Measurements from ENCODE around the gene ASB16. TPM values are rescaled to one million over a fixed set of nuclear protein-coding genes. Genes with fewer than 3 reads are reported as not detected.

The ASB16 gene
- total RNA-seq, 1 experiment from 2014 or later, result not detected

GRCh38 chr17:44214230-44214494 is 43.7 kb downstream of the ASB16 start:
- H3K27ac Mint-ChIP-seq (ENCODE audit: low read depth, unreplicated experiment), result no peak overlapping the region
- no peaks in the 10 kb centered on the region for H3K27me3 Mint-ChIP-seq (ENCODE audit: insufficient read depth, unreplicated experiment)
- H3K36me3 Mint-ChIP-seq (ENCODE audit: insufficient read depth, unreplicated experiment), result peaks cover 71% of the 10 kb centered on the region
- intact Hi-C loops (cut with micrococcal nuclease), result no loop called here
- no peak overlapping the region for H3K4me3 Mint-ChIP-seq (ENCODE audit: unreplicated experiment)
- peaks cover 15% of the 10 kb centered on the region for H3K4me1 Mint-ChIP-seq (ENCODE audit: insufficient read depth, unreplicated experiment)
- H3K9me3 Mint-ChIP-seq (ENCODE audit: unreplicated experiment), result no peaks in the 10 kb centered on the region
- ChIA-PET POLR2A (no interaction called here), CTCF (interaction anchor here (1.9 kb wide), 1 partner anchor 10 kb away, joined by 7 read pairs; no protein-coding TSS in a partner anchor)
- no peak for TF ChIP-seq CTCF (IDR thresholded peaks at IDR 0.05; ENCODE audit: unreplicated experiment)
- no peak for DNase-seq (ENCODE audit: unreplicated experiment)
- BruUV-seq (replicated peaks), result no TSS peak

- Mint-ChIP-seq H3K27me3 (ENCODE audit: insufficient read depth, unreplicated experiment) (no peaks in the 10 kb centered on the region), H3K4me1 (ENCODE audit: insufficient read depth, unreplicated experiment) (peaks cover 15% of the 10 kb centered on the region), H3K4me3 (ENCODE audit: unreplicated experiment) (no peak overlapping the region), H3K36me3 (ENCODE audit: insufficient read depth, unreplicated experiment) (peaks cover 64% of the 10 kb centered on the region), H3K9me3 (ENCODE audit: unreplicated experiment) (no peaks in the 10 kb centered on the region), H3K27ac (ENCODE audit: low read depth, unreplicated experiment) (no peak overlapping the region)
- ChIA-PET POLR2A (no interaction called here), CTCF (interaction anchor here (4.1 kb wide), 1 partner anchor 11 kb away, joined by 22 read pairs; no protein-coding TSS in a partner anchor)
- DNase-seq (ENCODE audit: unreplicated experiment), result no peak
- intact Hi-C loops (cut with micrococcal nuclease), result no loop called here
- no peak for TF ChIP-seq CTCF (IDR thresholded peaks at IDR 0.05; ENCODE audit: unreplicated experiment)
- BruUV-seq (replicated peaks), result no TSS peak
Measured at GRCh38 chr17:44214896-44215295, 44.4 kb downstream of the ASB16 start.

- TF ChIP-seq CTCF (IDR thresholded peaks at IDR 0.05; ENCODE audit: unreplicated experiment), result no peak
- Mint-ChIP-seq H3K36me3 (ENCODE audit: insufficient read depth, unreplicated experiment) (peaks cover 56% of the 10 kb centered on the region), H3K9me3 (ENCODE audit: unreplicated experiment) (no peaks in the 10 kb centered on the region), H3K27me3 (ENCODE audit: insufficient read depth, unreplicated experiment) (no peaks in the 10 kb centered on the region), H3K27ac (ENCODE audit: low read depth, unreplicated experiment) (no peak overlapping the region), H3K4me1 (ENCODE audit: insufficient read depth, unreplicated experiment) (peaks cover 15% of the 10 kb centered on the region), H3K4me3 (ENCODE audit: unreplicated experiment) (no peak overlapping the region)
- DNase-seq (ENCODE audit: unreplicated experiment), result no peak
- BruUV-seq (replicated peaks), result no TSS peak
- POLR2A ChIA-PET, result interaction anchor here (2.2 to 7.4 kb wide), 2 partner anchors 16 to 30 kb away, joined by 8 to 65 read pairs; partner anchors contain the start of genes ATXN7L3 and TMUB2
- CTCF ChIA-PET, result interaction anchor here (0.6 to 4.1 kb wide), 3 partner anchors 12 to 115 kb away, joined by 3 to 22 read pairs (median 7); no protein-coding TSS in a partner anchor
- intact Hi-C loops (cut with micrococcal nuclease), result no loop called here
Measured at GRCh38 chr17:44216173-44216572, 45.7 kb downstream of the ASB16 start.

GRCh38 chr17:44216694-44217093 is 46.2 kb downstream of the ASB16 start:
- H3K36me3 Mint-ChIP-seq (ENCODE audit: insufficient read depth, unreplicated experiment), result peaks cover 56% of the 10 kb centered on the region
- POLR2A ChIA-PET, result interaction anchor here (0.6 to 7.4 kb wide), 4 partner anchors 9 to 81 kb away, joined by 3 to 65 read pairs (median 6); partner anchors contain the start of genes ATXN7L3 and TMUB2
- intact Hi-C loops (cut with micrococcal nuclease), result no loop called here
- peak overlapping the region; percentile 76 for H3K4me3 Mint-ChIP-seq (ENCODE audit: unreplicated experiment)
- no peak for TF ChIP-seq CTCF (IDR thresholded peaks at IDR 0.05; ENCODE audit: unreplicated experiment)
- no peak for DNase-seq (ENCODE audit: unreplicated experiment)
- H3K4me1 Mint-ChIP-seq (ENCODE audit: insufficient read depth, unreplicated experiment), result peaks cover 15% of the 10 kb centered on the region
- H3K9me3 Mint-ChIP-seq (ENCODE audit: unreplicated experiment), result no peaks in the 10 kb centered on the region
- no peaks in the 10 kb centered on the region for H3K27me3 Mint-ChIP-seq (ENCODE audit: insufficient read depth, unreplicated experiment)
- BruUV-seq (replicated peaks), result no TSS peak
- CTCF ChIA-PET, result interaction anchor here (0.6 to 4.1 kb wide), 6 partner anchors 13 to 167 kb away, joined by 3 to 22 read pairs (median 4); partner anchors contain the start of gene SLC25A39
- H3K27ac Mint-ChIP-seq (ENCODE audit: low read depth, unreplicated experiment), result no peak overlapping the region

Measured in MCF 10A (cell line).